Astrocyte (in vitro differentiated cells and primary cell): Measurements from ENCODE around the gene MLF1. TPM values are rescaled to one million over a fixed set of nuclear protein-coding genes. Genes with fewer than 3 reads are reported as not detected.

ENCODE experiments used
- DNase-seq: peaks from one replicate; pipeline ENCODE4 v3.0.0-alpha.2; 2010; ENCODE audit warnings: low read depth
- FAIRE-seq: peaks from 2 replicates; lab custom pipeline; 2011; peaks lifted over from hg19 to GRCh38; lab: Jason Lieb, UNC
- H2AFZ ChIP-seq: 2 replicates; pipeline ENCODE4 v1.6.0; 2012; ENCODE audit warnings: low read depth, low read length, inconsistent platforms
- H3K27ac ChIP-seq: 2 replicates; pipeline ENCODE4 v1.5.1; 2011; ENCODE audit warnings: low read depth, low read length, inconsistent platforms
- H3K27me3 ChIP-seq: 2 replicates; pipeline ENCODE4 v1.6.0; 2011; ENCODE audit warnings: low read length, inconsistent platforms; ENCODE audit not compliant: insufficient read depth
- H3K36me3 ChIP-seq: 2 replicates; pipeline ENCODE4 v1.5.1; 2011; ENCODE audit warnings: low read length, inconsistent platforms; ENCODE audit not compliant: insufficient read depth
- H3K4me1 ChIP-seq: 2 replicates; pipeline ENCODE4 v1.5.1; 2011; ENCODE audit warnings: low read length, inconsistent platforms; ENCODE audit not compliant: insufficient read depth
- H3K4me2 ChIP-seq: 2 replicates; pipeline ENCODE4 v1.6.0; 2012; ENCODE audit warnings: low read length, inconsistent platforms
- H3K4me3 ChIP-seq: 2 replicates; pipeline ENCODE4 v1.5.1; 2011; ENCODE audit warnings: low read depth, mild to moderate bottlenecking, low read length, inconsistent platforms; ENCODE audit not compliant: insufficient read depth
- H3K79me2 ChIP-seq: 2 replicates; pipeline ENCODE4 v1.6.0; 2012; ENCODE audit warnings: mild to moderate bottlenecking, low read length, inconsistent platforms; ENCODE audit not compliant: insufficient read depth
- H3K9ac ChIP-seq: 2 replicates; pipeline ENCODE4 v1.6.0; 2012; ENCODE audit warnings: mild to moderate bottlenecking, low read length, inconsistent platforms
- H3K9me3 ChIP-seq: 2 replicates; pipeline ENCODE4 v1.5.1; 2012; ENCODE audit warnings: low read depth, mild to moderate bottlenecking, low read length, inconsistent platforms; ENCODE audit not compliant: insufficient read depth
- H4K20me1 ChIP-seq: 2 replicates; pipeline ENCODE4 v1.6.0; 2012; ENCODE audit warnings: low read length, inconsistent platforms; ENCODE audit not compliant: insufficient read depth
- H3K27ac Mint-ChIP-seq: one replicate; pipeline ENCODE4 v1.8.0; 2021; ENCODE audit warnings: mild to moderate bottlenecking, mixed read lengths; ENCODE audit not compliant: unreplicated experiment
- H3K27me3 Mint-ChIP-seq: one replicate; pipeline ENCODE4 v1.8.0; 2021; ENCODE audit warnings: low read depth, mixed read lengths; ENCODE audit not compliant: unreplicated experiment
- H3K36me3 Mint-ChIP-seq: one replicate; pipeline ENCODE4 v1.8.0; 2021; ENCODE audit warnings: low read depth, mixed read lengths; ENCODE audit not compliant: unreplicated experiment
- H3K4me1 Mint-ChIP-seq: one replicate; pipeline ENCODE4 v1.8.0; 2021; ENCODE audit warnings: low read depth, mixed read lengths; ENCODE audit not compliant: unreplicated experiment
- H3K4me3 Mint-ChIP-seq: one replicate; pipeline ENCODE4 v1.8.0; 2021; ENCODE audit warnings: mild to moderate bottlenecking, moderate library complexity, mixed read lengths; ENCODE audit not compliant: unreplicated experiment
- H3K9me3 Mint-ChIP-seq: one replicate; pipeline ENCODE4 v1.8.0; 2021; ENCODE audit warnings: mild to moderate bottlenecking, mixed read lengths; ENCODE audit not compliant: unreplicated experiment
- CTCF ChIP-seq: IDR thresholded peaks from 2 replicates; pipeline ENCODE4 v1.5.1; 2011; ENCODE audit warnings: low read depth, mild to moderate bottlenecking, inconsistent platforms, low read length, moderate library complexity; ENCODE audit not compliant: insufficient read depth
- EZH2 ChIP-seq: IDR thresholded peaks from 2 replicates; pipeline ENCODE4 v1.6.1; 2012; ENCODE audit warnings: mild to moderate bottlenecking, low read length, inconsistent platforms; ENCODE audit not compliant: insufficient read depth
- total RNA-seq: library from RNA; stranded (reverse); gene quantifications from 2 replicates; pipeline ENCODE4 v1.2.1, GENCODE V29; 2021

MLF1 gene
- total RNA-seq, 1 donor from 2014 or later: 14.3 TPM

DNA sequence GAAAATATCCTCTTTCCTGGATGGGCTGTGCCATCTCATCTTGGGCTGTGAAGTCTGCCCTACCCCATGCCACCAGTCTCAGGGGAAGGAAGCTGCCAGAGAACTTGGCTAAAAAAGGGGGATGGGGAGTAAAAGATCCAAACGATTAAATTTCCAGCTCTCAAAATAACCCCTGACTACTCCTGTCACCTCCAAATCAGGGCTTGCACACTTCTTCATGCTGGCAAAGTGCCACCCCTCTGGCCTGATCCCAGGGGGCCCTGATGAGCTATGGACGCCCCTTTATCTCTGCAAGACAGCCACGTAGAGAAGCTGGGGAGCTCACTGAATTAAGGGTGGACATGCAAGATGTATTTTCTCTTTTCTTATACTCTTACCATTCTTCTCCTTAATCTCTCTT is 1.2 kb upstream of the MLF1 start:
- no peak overlapping the region for H3K27ac Mint-ChIP-seq
- no peak for FAIRE-seq

GRCh38 chr3:158571969-158572765 is 1.2 kb downstream of the MLF1 start:
- peak overlapping the region; percentile 100 for H3K4me2 ChIP-seq
- H3K79me2 ChIP-seq: no peaks in the 10 kb centered on the region
- Mint-ChIP-seq H3K36me3 (no peaks in the 10 kb centered on the region), H3K27me3 (no peaks in the 10 kb centered on the region), H3K4me1 (peaks cover 8% of the 10 kb centered on the region), H3K27ac (no peak overlapping the region), H3K9me3 (no peaks in the 10 kb centered on the region), H3K4me3 (no peak overlapping the region)
- no peaks in the 10 kb centered on the region for H3K27me3 ChIP-seq
- TF ChIP-seq CTCF (no peak), EZH2 (no peak)
- no peak overlapping the region for H3K27ac ChIP-seq
- peaks cover 10% of the 10 kb centered on the region for H3K4me1 ChIP-seq
- H3K4me3 ChIP-seq: no peak overlapping the region
- H2AFZ ChIP-seq: no peak overlapping the region
- no peak overlapping the region for H3K9ac ChIP-seq
- FAIRE-seq (no peak), DNase-seq (no peak)
- H4K20me1 ChIP-seq: no peaks in the 10 kb centered on the region
- H3K9me3 ChIP-seq: no peaks in the 10 kb centered on the region
- no peaks in the 10 kb centered on the region for H3K36me3 ChIP-seq

More for the DNA sequence above, 1.2 kb upstream of the MLF1 start:
- Histone ChIP-seq H3K27me3 (no peaks in the 10 kb centered on the region), H3K4me2 (no peak overlapping the region), H3K9me3 (no peaks in the 10 kb centered on the region), H2AFZ (no peak overlapping the region), H3K79me2 (no peaks in the 10 kb centered on the region), H4K20me1 (no peaks in the 10 kb centered on the region), H3K36me3 (no peaks in the 10 kb centered on the region), H3K4me3 (no peak overlapping the region), H3K27ac (no peak overlapping the region), H3K4me1 (peaks cover 10% of the 10 kb centered on the region), H3K9ac (no peak overlapping the region)
- Mint-ChIP-seq H3K4me3 (no peak overlapping the region), H3K27me3 (no peaks in the 10 kb centered on the region), H3K9me3 (no peaks in the 10 kb centered on the region), H3K4me1 (peaks cover 8% of the 10 kb centered on the region), H3K36me3 (no peaks in the 10 kb centered on the region)
- DNase-seq: no peak
- no peak for TF ChIP-seq EZH2
- no peak for TF ChIP-seq CTCF

GRCh38 chr3:158572766-158573060 is 1.7 kb downstream of the MLF1 start:
- Histone ChIP-seq H3K9ac (no peak overlapping the region), H3K4me1 (peaks cover 10% of the 10 kb centered on the region), H3K4me2 (no peak overlapping the region), H3K79me2 (no peaks in the 10 kb centered on the region), H3K4me3 (no peak overlapping the region), H3K27ac (no peak overlapping the region), H3K9me3 (no peaks in the 10 kb centered on the region), H3K27me3 (no peaks in the 10 kb centered on the region), H2AFZ (no peak overlapping the region), H3K36me3 (no peaks in the 10 kb centered on the region), H4K20me1 (no peaks in the 10 kb centered on the region)
- no peak overlapping the region for H3K27ac Mint-ChIP-seq
- H3K4me1 Mint-ChIP-seq: peaks cover 8% of the 10 kb centered on the region
- no peaks in the 10 kb centered on the region for H3K9me3 Mint-ChIP-seq
- H3K27me3 Mint-ChIP-seq: no peaks in the 10 kb centered on the region
- no peaks in the 10 kb centered on the region for H3K36me3 Mint-ChIP-seq
- TF ChIP-seq EZH2 (no peak), CTCF (no peak)
- no peak overlapping the region for H3K4me3 Mint-ChIP-seq
- FAIRE-seq: no peak
- no peak for DNase-seq
